Nephron (organoid): ENCODE data around the gene PDCD2L.

Experiments
- H3K27ac Mint-ChIP-seq, 3 experiments: 2 replicates each; pipeline ENCODE4 v1.8.0; 2020; ENCODE audit warnings: mixed read lengths in 3 of 3, mild to moderate bottlenecking in 2 of 3, moderate library complexity in 1 of 3
- H3K27me3 Mint-ChIP-seq: 2 replicates; pipeline ENCODE4 v1.8.0; 2021; ENCODE audit warnings: low read depth, mild to moderate bottlenecking, moderate library complexity, mixed read lengths
- H3K36me3 Mint-ChIP-seq: 2 replicates; pipeline ENCODE4 v1.8.0; 2020; ENCODE audit warnings: low read depth, mixed read lengths
- H3K4me1 Mint-ChIP-seq: 2 replicates; pipeline ENCODE4 v1.8.0; 2020; ENCODE audit warnings: mixed read lengths
- H3K4me3 Mint-ChIP-seq, 3 experiments: 2 replicates each; pipeline ENCODE4 v1.8.0; 2020; ENCODE audit warnings: mild to moderate bottlenecking in 3 of 3, mixed read lengths in 3 of 3, moderate library complexity in 2 of 3
- H3K9me3 Mint-ChIP-seq: 2 replicates; pipeline ENCODE4 v1.8.0; 2020; ENCODE audit warnings: mixed read lengths
- TF ChIP-seq, protein P1 (sequence below), 3 experiments: fragments of 200-600 bp; sonication (generic); IDR thresholded peaks; one replicate each; pipeline ENCODE4 v1.5.0; 2021; ENCODE audit warnings: antibody characterized with exemption in 3 of 3; ENCODE audit not compliant: unreplicated experiment in 3 of 3

PDCD2L gene

DNA sequence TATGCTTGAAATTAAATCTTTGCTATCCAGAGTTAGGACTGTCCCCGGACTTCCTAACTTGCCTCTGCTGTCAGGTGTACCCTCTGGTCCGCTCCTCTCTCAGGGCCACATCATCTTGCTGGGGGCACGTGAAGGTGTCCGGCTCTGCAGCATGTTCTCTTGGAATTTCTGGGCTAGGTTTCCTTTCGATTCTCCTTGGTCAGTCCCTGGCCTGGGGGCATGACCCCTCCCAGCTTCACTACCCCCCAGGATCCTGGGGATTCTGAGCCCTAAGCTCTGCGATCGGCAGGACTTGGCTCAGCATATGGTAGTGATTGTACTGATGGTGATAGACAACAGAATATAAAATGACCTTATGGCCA is 44.3 kb upstream of the PDCD2L start:
- Mint-ChIP-seq H3K27ac (peak overlapping the region; percentile 89 to 97 (median 96)), H3K9me3 (no peaks in the 10 kb centered on the region), H3K27me3 (peaks cover 4% of the 10 kb centered on the region), H3K4me3 (peak overlapping the region; percentile 88 to 90 (median 89)), H3K36me3 (peaks cover 3% of the 10 kb centered on the region), H3K4me1 (peaks cover 24% of the 10 kb centered on the region)
- TF ChIP-seq, protein P1, sequence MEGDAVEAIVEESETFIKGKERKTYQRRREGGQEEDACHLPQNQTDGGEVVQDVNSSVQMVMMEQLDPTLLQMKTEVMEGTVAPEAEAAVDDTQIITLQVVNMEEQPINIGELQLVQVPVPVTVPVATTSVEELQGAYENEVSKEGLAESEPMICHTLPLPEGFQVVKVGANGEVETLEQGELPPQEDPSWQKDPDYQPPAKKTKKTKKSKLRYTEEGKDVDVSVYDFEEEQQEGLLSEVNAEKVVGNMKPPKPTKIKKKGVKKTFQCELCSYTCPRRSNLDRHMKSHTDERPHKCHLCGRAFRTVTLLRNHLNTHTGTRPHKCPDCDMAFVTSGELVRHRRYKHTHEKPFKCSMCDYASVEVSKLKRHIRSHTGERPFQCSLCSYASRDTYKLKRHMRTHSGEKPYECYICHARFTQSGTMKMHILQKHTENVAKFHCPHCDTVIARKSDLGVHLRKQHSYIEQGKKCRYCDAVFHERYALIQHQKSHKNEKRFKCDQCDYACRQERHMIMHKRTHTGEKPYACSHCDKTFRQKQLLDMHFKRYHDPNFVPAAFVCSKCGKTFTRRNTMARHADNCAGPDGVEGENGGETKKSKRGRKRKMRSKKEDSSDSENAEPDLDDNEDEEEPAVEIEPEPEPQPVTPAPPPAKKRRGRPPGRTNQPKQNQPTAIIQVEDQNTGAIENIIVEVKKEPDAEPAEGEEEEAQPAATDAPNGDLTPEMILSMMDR (IDR thresholded peaks at IDR 0.05; ENCODE audit: unreplicated experiment in 3 of 3) = no peak

DNA sequence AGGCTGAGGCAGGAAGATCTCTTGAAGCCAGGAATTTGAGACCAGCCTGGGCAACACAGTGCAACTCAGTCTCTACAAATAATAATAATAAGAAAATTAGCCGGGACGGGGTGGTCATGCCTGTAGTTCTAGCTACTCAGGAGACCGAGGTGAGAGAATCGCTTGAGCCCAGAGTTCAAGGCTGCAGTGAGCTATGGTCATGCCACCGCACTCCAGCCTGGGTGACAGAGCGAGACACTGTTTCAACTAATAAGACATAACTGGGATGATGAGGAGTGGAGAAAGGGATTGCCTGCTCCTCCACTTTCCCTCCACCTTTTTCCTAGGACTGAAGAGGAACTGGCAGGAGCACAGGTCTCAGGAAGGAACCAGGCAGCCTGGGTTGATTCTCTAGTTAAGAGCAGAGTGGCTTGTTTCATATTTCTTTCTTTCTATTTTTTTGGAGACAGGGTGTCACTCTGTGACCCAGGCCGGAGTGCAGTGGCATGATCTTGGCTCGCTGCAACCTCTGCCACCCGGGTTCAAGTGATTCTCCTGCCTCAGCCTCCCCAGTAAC is 43.8 kb upstream of the PDCD2L start:
- H3K27me3 Mint-ChIP-seq = peaks cover 4% of the 10 kb centered on the region
- TF ChIP-seq, protein P1 (IDR thresholded peaks at IDR 0.05; ENCODE audit: unreplicated experiment in 3 of 3) = no peak

DNA sequence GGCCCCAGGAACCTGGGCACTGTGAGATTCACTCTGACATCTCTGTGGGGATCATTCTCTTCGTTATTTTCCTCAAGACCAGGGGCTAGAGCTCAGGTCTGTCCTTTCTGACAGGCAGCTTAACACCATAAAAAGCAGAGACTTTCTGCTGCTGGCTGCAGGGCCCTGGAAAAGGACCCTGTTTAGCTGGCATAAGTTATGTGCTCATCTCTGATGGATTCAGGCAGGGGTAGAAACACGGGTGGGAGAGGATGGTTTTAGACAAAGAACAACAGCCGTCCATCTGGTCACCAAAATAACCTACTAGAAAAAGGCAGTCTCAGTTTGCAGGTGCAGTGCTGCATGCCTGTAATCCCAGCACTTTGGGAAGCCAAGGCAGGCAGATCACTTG is 41.5 kb upstream of the PDCD2L start:
- Mint-ChIP-seq H3K4me1 (peaks cover 43% of the 10 kb centered on the region), H3K9me3 (no peaks in the 10 kb centered on the region), H3K27me3 (peaks cover 8% of the 10 kb centered on the region), H3K4me3 (peak overlapping the region; percentile 70 to 83 (median 78)), H3K36me3 (peaks cover 13% of the 10 kb centered on the region), H3K27ac (peak overlapping the region in 2 of 3 experiments; percentile 34 to 50)
- TF ChIP-seq, protein P1 (IDR thresholded peaks at IDR 0.05; ENCODE audit: unreplicated experiment in 3 of 3) = no peak

More for the DNA sequence above, 43.8 kb upstream of the PDCD2L start:
- Mint-ChIP-seq H3K27ac (peak overlapping the region; percentile 89 to 97 (median 96)), H3K36me3 (no peaks in the 10 kb centered on the region), H3K4me1 (peaks cover 25% of the 10 kb centered on the region), H3K9me3 (no peaks in the 10 kb centered on the region), H3K4me3 (peak overlapping the region; percentile 88 to 90 (median 89))

DNA sequence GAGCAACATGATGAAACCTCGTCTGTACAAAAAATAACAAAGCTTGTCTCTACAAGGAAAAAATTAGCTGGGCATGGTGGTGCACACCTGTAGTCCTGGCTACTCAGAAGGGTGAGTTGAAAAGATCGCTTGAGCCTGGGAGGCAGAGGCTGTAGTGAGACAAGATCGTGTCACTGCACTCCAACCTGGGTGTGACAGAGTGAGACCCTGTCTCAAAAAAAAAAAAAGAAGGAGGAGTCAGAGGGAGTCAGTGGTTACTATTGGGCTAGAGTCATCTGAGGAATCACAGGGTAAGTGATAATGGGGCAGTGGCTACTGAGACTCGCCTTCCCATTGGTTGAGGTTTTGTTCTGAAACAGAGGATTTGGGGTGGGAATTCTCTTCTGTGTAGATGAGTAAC is 41.1 kb upstream of the PDCD2L start:
- Mint-ChIP-seq H3K27me3 (peaks cover 8% of the 10 kb centered on the region), H3K9me3 (no peaks in the 10 kb centered on the region), H3K27ac (peak overlapping the region; percentile 6 to 50 (median 34)), H3K4me1 (peaks cover 45% of the 10 kb centered on the region), H3K36me3 (peaks cover 15% of the 10 kb centered on the region), H3K4me3 (peak overlapping the region; percentile 70 to 83 (median 78))
- TF ChIP-seq, protein P1 (IDR thresholded peaks at IDR 0.05; ENCODE audit: unreplicated experiment in 3 of 3) = no peak

DNA sequence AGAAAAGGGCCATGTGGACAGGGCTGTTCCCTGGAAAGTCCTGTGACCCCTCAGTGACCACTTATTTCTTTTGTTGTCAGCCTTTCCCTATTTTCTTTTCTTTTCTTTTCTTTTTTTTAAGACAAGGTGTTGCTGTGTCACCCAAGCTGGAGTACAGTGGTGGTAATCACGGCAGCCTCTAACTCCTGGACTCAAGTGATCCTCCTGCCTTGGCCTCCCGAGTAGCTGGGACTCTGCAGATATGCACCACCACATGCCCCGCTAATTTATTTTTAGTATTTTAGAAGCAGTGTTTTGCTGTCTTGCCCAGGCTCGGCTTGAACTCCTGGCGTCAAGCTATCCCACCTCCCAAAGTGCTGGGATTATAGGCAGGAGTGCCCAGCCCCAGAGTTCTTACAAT is 40.3 kb upstream of the PDCD2L start:
- Mint-ChIP-seq H3K4me1 (peaks cover 39% of the 10 kb centered on the region), H3K36me3 (peaks cover 19% of the 10 kb centered on the region), H3K27ac (peak overlapping the region in 1 of 3 experiments; percentile 77), H3K9me3 (no peaks in the 10 kb centered on the region), H3K4me3 (peak overlapping the region; percentile 89 to 94 (median 92)), H3K27me3 (peaks cover 8% of the 10 kb centered on the region)
- TF ChIP-seq, protein P1 (IDR thresholded peaks at IDR 0.05; ENCODE audit: unreplicated experiment in 3 of 3) = no peak

DNA sequence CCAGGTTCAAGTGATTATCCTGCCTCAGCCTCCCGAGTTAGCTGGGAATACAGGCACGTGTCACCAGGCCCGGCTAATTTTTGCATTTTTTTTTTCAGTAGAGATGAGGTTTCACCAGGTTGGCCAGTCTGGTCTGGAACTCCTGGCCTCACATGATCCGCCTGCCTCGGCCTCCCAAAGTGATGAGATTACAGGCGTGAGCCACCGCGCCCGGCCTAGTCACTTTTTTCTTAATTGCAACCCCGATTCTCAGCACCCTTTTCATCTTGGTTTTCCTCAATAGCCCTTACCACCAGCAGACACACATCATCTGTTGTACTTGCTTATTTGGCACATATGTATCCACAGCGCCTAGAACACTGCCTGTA is 39.8 kb upstream of the PDCD2L start:
- Mint-ChIP-seq H3K27me3 (peaks cover 8% of the 10 kb centered on the region), H3K9me3 (no peaks in the 10 kb centered on the region), H3K27ac (peak overlapping the region; percentile 43 to 81 (median 77)), H3K4me1 (peaks cover 35% of the 10 kb centered on the region), H3K4me3 (peak overlapping the region; percentile 89 to 94 (median 92)), H3K36me3 (peaks cover 23% of the 10 kb centered on the region)
- TF ChIP-seq, protein P1 (IDR thresholded peaks at IDR 0.05; ENCODE audit: unreplicated experiment in 3 of 3) = no peak
